ENCODE results near the gene KLHL29. TPM values are rescaled to one million over a fixed set of nuclear protein-coding genes. Genes with fewer than 3 reads are reported as not detected.
A peak's percentile ranks its signal among the peaks of the same experiment; 100 is the strongest.

The KLHL29 gene
- total RNA-seq, 3 donors from 2014 or later: 2.6 to 13.0 (median 5.5) TPM

GRCh38 chr2:23551875-23552274, 166.9 kb downstream of the KLHL29 start:
- TF ChIP-seq CTCF (IDR thresholded peaks at IDR 0.05): no peak
- intact Hi-C loops (cut with DNase I, micrococcal nuclease): no loop called here
- DNase-seq (no peak), ATAC-seq (no peak)
- no peaks in the 10 kb centered on the region for H3K36me3 ChIP-seq (ENCODE audit: low read depth)
- H3K9me3 ChIP-seq: no peaks in the 10 kb centered on the region
- H3K4me1 ChIP-seq (ENCODE audit: low read depth): peaks cover 2% of the 10 kb centered on the region
- H3K4me3 ChIP-seq: no peak overlapping the region

- Histone ChIP-seq H3K4me3 (no peak overlapping the region), H3K36me3 (ENCODE audit: low read depth) (no peaks in the 10 kb centered on the region), H3K4me1 (ENCODE audit: low read depth) (peaks cover 2% of the 10 kb centered on the region), H3K9me3 (no peaks in the 10 kb centered on the region)
- no peak for TF ChIP-seq CTCF (IDR thresholded peaks at IDR 0.05)
- intact Hi-C loops (cut with DNase I, micrococcal nuclease): no loop called here
- ATAC-seq: no peak
- DNase-seq: peak in 1 of 3 donors; percentile 33
These were observed 168.6 kb downstream of the KLHL29 start for GRCh38 chr2:23553561-23553960.

- no peak overlapping the region for H3K4me3 ChIP-seq
- TF ChIP-seq CTCF (IDR thresholded peaks at IDR 0.05): no peak
- no peaks in the 10 kb centered on the region for H3K36me3 ChIP-seq (ENCODE audit: low read depth)
- peak; percentile 13 for ATAC-seq
- no peak for DNase-seq
- H3K9me3 ChIP-seq: no peaks in the 10 kb centered on the region
- peaks cover under 1% of the 10 kb centered on the region for H3K4me1 ChIP-seq (ENCODE audit: low read depth)
- intact Hi-C loops (cut with DNase I, micrococcal nuclease): no loop called here
These were observed 169.2 kb downstream of the KLHL29 start for GRCh38 chr2:23554054-23554697.

GRCh38 chr2:23555944-23556343, 171.0 kb downstream of the KLHL29 start:
- H3K36me3 ChIP-seq (ENCODE audit: low read depth): no peaks in the 10 kb centered on the region
- H3K4me3 ChIP-seq: no peak overlapping the region
- intact Hi-C loops (cut with DNase I, micrococcal nuclease): no loop called here
- ATAC-seq (no peak), DNase-seq (no peak)
- no peaks in the 10 kb centered on the region for H3K4me1 ChIP-seq (ENCODE audit: low read depth)
- no peak for TF ChIP-seq CTCF (IDR thresholded peaks at IDR 0.05)
- no peaks in the 10 kb centered on the region for H3K9me3 ChIP-seq

- ATAC-seq (no peak), DNase-seq (no peak)
- no peak for TF ChIP-seq CTCF (IDR thresholded peaks at IDR 0.05)
- intact Hi-C loops (cut with DNase I, micrococcal nuclease): no loop called here
- Histone ChIP-seq H3K4me3 (no peak overlapping the region), H3K4me1 (ENCODE audit: low read depth) (no peaks in the 10 kb centered on the region), H3K36me3 (ENCODE audit: low read depth) (no peaks in the 10 kb centered on the region), H3K9me3 (no peaks in the 10 kb centered on the region)
These were observed 171.9 kb downstream of the KLHL29 start for GRCh38 chr2:23556929-23557328.

GRCh38 chr2:23557455-23557854, 172.5 kb downstream of the KLHL29 start:
- Histone ChIP-seq H3K9me3 (no peaks in the 10 kb centered on the region), H3K4me3 (no peak overlapping the region), H3K4me1 (ENCODE audit: low read depth) (no peaks in the 10 kb centered on the region), H3K36me3 (ENCODE audit: low read depth) (no peaks in the 10 kb centered on the region)
- ATAC-seq (no peak), DNase-seq (no peak)
- intact Hi-C loops (cut with DNase I, micrococcal nuclease): no loop called here
- TF ChIP-seq CTCF (IDR thresholded peaks at IDR 0.05): no peak
